NCI-H345 treated with DMSO at 0.1 percent for 48 hours (cell line): Measurements from ENCODE around the gene ZNF598.
"Not testable (repeated sequence)": the region's sequence is repeated elsewhere in the genome, so short reads cannot be mapped to it uniquely, and the experiment has no call there.

ENCODE experiments used
- DNase-seq: peaks from one replicate; lab custom pipeline; 2025; ENCODE audit not compliant: unreplicated experiment; lab: John Stamatoyannopoulos, UW

The ZNF598 gene

DNA sequence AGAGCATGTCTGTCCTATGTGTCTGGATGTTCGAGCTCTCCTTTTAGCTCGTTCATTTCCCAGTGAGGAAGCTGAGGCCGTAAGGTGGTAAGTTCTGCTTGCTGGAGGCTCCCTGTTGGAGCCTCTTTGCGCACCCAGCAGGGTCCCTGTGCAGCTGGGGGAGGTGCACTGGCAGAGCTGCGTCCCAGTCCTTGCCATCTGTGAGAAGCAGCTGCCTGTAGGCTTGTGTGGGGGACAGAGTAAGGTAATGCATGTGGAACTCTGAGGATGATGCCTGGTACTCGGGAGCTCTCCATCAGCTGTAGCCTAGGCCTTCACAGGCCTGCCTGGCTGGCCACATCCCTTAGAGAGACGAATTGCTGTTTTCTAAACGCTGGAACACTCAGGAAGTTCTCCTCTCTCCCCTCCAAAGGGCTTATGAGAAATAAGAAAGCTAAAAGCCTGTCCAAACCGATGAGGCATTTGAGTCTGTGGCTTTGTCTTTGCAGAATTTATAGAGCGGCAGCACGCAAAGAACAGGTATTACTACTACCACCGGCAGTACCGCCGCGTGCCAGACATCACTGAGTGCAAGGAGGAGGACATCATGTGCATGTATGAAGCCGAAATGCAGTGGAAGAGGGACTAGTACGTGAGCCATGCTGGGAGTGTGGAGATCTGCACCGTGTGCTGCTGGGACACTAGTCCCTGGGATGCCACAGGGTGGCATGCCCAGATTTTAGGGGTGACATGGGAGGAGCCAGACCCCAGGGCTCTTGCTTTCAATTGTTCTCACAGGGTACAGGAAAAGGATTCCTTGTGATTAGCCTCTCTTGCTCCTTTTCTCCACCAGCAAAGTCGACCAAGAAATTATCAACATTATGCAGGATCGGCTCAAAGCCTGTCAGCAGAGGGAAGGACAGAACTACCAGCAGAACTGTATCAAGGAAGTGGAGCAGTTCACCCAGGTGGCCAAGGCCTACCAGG lies 48.7 kb downstream of the ZNF598 start:
- DNase-seq, result peak; percentile 24

DNA sequence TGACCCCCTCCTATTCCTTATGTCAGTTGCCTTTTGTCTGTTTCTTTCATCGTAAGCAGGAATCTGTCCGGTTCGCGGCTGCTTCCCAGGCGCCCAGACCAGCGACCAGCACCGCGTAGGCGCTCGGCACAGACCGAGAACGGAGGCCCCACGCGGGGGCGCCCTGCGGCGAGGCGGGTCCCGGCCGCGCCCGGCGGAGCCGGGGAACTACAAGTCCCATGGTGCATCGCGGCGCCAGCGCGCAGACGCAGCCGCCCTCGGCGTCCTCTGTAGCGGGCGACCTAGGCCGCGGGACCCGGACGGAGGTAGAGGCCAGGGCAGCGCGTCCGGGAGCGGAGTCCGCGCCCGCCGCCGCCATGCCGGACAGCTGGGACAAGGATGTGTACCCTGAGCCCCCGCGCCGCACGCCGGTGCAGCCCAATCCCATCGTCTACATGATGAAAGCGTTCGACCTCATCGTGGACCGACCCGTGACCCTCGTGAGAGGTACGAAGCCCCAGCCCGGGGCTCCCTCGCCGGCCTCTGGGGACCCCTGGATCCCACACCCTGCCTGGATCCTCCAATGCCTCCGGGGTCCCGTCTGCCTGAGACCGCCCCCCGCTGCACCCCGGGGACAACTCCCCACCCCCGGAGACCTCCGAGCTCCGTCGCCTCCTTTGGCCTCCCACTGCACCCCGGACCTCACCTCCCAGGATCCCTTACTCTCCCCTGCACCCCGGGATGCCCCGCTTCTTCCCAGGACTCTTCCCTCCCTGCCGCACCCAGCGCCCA lies 50.2 kb downstream of the ZNF598 start, which contains the start of gene NDUFB10:
TSS of gene NDUFB10 (plus strand) at position 270 of the 771 bp plus-strand sequence. CDS start at position 357, 87 bp downstream.
- peak; percentile 70 for DNase-seq

DNA sequence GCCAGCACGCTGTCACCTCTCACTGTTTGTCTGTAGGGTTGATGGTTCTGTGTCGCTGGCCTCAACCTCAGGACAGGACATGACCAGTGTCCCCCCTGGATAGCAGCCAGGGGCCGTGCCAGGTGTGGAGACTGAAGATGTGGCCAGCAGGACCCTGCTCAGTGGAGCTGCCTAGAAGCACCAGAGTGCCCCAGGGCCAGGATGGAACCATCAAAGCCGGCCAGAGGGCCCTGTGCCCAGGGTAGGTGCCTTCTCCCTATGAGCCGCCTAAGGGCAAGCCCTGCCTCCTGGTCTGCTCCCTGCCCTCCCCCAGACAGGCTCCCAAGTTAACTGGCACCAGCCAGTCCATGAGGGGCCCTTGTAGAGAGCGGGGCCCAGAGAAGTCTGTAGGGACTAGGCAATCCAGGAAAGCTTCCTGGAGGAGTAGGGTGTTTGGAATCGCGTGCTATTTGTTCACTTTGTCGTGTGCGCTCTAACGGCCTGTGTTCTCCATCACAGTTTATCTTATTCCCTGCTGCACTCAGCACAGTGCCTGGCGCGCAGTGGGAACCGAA lies 50.8 kb downstream of the ZNF598 start:
- no peak for DNase-seq

DNA sequence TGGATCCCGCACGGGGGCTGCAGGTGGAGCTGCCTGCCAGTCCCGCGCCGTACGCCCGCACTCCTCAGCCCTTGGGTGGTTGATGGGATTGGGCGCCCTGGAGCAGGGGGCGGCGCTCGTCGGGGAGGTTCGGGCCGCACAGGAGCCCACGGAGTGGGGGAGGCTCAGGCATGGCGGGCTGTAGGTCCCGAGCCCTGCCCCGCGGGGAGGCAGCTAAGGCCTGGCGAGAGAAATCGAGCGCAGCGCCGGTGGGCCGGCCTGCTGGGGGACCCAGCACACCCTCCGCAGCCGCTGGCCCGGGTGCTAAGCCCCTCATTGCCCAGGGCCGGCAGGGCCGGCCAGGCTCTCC lies 51.5 kb downstream of the ZNF598 start:
- DNase-seq, result not testable (repeated sequence)

DNA sequence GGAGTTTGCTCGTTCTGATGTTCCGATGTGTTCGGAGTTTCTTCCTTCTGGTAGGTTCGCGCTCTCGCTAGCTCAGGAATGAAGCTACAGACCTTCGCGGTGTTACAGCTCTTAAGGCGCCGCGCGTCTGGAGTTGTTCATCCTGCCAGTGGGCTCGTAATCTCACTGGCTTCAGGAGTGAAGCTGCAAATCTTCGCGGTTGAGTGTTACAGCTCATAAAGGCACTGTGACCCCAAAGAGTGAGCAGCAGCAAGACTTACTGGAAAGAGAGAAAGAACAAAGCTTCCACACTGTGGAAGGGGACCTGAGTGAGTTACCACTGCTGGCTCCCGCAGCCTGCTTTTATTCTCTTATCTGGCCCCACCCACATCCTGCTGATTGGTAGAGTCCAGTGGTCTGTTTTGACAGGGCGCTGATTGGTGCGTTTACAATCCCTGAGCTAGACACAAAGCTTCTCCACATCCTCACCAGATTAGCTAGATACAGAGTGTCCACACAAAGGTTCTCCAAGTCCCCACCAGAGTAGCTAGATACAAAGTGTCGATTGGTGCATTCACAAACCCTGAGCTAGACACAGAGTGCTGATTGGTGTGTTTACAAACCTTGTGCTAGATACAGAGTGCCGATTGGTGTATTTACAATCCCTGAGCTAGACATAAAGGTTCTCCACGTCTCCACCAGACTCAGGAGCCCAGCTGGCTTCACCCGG lies 52.0 kb downstream of the ZNF598 start:
- not testable (repeated sequence) for DNase-seq

DNA sequence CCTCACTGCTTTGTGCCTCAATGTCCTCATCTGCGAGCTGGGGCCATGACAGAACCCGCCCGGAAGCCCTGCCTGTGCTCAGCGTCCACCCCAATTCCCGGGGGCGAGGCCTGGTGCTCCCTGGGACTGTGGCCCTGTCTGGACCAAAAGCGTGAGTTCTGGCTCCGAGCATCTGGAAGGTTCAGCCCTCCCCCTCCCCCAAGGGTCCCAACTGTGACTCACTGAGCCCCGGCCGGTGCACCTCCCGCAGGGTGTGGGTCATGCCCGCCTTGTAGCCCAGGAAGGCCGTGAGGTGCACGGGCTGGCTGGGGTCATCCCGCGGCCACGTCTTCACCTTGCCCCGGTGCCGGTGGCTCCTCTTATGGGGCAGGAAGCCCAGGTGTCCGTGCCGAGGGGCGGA lies 55.9 kb downstream of the ZNF598 start:
- DNase-seq, result no peak

DNA sequence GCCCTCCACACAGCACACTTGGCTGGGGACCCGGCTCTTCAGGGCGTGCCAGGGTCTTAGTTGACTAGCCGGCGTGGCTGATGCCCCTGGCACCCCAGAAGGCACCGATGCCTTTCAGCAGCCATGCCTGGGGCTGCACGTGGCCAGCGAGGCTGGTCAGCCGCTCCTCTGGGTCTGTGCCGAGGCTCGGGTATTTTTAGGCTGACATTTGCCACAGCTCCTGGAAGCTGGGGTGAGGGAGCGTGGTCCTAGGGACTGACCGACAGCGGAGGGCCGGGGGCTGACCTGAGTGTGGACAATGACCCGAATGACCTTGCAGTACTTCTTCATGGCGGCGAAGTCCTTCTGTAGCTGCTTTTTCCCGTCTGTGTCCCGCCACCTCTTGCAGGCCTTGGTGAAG lies 59.1 kb downstream of the ZNF598 start:
- DNase-seq, result no peak

DNA sequence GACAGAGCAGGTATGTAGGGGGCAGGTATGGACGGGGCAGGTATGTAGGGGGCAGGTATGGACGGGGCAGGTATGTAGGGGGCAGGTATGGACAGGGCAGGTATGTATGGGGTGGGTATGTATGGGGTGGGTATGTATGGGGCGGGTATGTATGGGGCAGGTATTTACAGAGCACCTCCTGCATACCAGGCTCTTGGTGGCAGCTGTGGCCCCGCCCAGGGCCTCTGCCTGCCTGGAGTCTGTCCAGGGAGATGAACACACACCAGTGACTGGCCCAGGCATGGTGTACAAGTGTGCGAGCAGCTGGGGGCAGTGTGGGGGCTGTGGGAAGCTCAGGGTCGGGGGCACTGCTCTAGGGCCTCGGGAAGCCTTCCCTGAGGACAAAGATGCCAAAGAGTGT lies 59.6 kb downstream of the ZNF598 start:
- no peak for DNase-seq

DNA sequence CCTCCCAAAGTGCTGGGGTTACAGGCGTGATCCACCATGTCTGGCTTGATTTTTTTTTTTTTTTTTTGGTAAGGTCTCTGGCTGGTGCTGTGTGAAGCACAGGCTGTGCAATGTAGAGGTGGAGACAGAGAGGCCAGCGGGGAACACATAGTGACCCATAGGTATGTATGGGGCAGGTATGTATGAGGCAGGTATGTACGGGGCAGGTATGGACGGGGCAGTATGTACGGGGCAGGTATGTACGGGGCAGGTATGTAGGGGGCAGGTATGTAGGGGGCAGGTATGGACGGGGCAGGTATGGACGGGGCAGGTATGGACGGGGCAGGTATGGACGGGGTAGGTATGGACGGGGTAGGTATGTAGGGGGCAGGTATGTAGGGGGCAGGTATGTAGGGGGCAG lies 60.1 kb downstream of the ZNF598 start:
- no peak for DNase-seq
